NOMO-1 treated with dmso at 0.1 percent for 144 hours (cell line): ENCODE measurements around the gene SMIM24.

ENCODE experiments used
- DNase-seq: peaks from one replicate; lab custom pipeline; 2025; ENCODE audit not compliant: unreplicated experiment; lab: John Stamatoyannopoulos, UW

Gene SMIM24

DNA sequence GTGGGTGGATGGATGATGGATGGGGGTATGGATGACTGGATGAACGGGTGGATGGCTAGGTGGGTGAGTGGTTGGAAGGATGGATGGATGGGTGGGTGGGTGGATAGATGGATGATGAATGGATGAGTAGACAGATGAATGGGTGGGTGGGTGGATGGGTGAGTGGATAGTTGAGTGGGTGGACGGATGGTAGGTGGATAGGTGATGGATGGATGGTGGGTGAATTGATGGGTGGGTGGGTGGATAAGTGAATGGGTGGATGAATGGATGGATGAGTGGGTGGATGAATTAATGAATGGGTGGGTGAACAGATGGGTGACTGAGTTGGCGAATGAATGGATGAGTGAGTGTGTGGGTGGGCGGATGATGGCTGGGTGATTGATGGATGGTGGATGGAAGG lies 4.9 kb downstream of the SMIM24 start:
- DNase-seq = no peak

DNA sequence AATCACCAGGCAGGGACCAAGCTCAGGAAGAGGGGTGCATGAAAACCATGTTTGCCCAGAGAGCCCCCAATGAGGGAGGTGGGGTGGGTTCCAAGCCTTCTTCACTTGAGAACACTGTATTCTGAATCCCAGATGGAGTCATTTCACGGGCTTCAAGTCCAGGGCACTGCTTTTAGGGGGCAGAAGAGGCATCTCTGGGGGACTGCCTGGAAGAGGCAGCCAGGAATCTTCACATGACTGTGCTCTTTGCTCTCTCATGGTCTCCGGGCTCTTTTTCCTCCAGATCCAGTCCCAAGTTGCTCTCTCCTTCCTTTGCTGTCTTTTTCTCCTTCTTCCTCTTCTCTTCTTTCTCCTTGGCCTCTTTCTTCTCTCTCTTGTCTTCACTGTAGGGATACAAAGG lies 5.7 kb downstream of the SMIM24 start:
- DNase-seq = no peak

DNA sequence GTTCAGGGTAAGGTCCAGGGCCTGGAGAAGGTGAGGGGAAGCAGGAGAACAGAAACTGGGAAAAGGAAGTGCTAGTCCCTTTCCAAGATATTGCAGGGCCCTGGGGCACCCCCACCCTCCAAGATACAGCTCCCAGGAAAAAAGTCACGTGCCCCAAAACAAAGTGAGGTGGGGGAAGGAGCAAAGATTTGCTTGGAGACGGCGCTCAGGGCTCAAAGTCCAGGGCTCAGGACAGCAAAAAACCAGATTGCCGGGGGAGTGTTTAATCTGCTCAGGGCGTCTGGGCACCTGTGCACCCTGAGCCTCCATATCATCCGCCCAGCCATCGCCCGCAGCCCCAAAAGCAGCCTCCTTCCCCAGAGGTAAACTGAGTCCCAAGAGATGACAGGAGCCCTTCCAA lies 6.3 kb downstream of the SMIM24 start:
- no peak for DNase-seq

DNA sequence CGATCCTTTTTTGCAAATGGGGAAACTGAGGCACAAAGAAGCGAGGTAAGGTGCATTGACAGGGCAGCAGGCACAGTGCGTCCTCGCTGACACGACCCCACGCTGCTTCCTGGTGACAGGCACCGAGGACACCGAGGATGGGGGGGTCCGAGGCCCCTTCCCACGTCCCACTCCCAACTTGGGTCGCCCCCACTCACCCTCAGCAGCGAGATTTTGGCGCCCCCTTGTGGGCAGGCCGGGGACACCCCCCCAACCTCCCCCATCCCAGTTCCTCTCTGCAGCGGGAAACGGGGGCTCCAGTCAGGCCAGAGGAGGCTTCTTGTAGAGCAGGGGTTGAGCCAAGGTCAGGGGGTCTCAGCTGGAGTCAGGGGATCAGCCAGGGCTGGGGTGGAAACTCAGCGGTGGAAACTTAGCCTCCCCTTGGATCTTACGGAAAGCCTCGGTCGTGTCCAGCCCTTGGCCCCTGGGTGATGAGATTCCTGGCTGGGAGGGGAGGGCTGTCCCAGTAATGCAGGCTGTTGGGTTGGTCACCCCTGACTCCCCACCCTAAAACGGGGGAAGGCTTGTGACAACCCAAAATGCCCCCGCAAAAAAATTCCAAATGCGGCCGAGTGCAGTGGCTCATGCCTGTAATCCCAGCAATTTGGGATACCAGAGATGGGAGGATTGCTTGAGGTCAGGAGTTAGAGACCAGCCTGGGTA lies 8.2 kb downstream of the SMIM24 start:
- DNase-seq = no peak

DNA sequence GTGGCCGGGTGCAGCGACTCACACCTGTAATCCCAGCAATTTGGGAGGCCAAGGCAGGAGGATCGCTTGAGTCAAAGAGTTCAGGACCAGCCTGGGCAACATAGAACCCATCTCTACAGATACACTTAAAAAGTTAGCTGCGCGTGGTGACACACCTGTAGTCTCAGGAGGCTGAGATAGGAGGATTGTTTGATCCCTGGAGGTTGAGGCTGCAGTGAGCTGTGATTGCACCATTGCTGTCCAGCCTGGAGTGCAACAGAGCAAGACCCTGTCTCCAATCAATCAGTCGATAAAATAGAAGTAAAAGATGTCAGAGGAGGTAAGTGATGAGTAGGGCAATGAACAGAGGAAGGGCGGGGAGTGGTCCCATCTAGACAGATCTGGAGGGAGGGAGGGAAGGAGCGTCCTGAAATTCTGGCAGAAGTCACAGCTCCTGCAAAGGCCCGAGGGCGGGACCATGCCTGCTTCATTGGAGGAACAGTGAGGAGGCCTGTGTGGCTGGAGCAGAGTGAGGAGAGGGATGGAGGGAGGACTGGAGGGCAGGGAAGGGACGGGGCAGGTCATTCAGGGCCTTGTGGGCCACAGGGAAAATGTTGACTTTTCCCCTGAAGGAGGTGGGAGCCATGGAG lies 9.7 kb downstream of the SMIM24 start:
- DNase-seq = no peak

DNA sequence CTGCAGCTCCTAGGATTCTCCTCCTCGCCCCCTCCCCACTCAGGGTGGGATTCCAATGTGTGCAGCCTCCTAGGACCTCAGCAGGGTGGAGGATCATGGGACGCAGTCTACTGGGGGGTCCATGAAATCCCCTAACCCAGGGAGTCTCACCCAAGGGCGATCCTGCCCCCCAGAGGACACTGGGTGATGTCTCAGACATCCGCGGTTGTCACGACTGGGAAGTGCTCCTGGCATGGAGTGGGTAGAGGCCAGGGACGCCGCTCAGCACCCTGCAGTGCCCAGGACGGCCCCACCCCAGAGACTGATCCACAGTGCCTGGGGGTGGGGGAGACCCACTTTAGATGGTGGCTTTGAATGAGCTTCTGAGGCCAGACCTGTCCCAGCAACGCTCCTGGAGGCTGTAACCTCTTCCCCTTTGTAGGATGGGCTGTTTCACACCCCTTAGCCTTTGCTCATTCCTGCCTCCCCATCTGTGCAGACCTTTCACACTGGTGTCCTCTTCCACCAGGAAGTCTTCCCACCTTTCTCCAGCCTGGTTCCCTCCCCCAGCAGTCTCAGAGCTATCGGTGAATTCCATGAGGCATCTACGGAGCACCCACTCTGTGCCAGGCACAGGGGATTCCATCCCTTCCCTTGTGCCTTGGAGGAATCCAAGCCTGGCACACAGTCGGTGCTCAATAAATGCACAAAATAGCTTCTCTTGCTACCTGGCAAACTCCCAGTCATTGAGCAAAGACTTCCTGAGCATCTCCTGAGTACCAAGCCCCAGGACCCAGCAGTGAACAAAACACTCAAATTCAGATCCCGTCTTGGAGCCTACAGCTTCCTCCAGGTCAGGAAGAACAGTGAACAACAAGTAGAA lies 10.5 kb downstream of the SMIM24 start:
- no peak for DNase-seq

DNA sequence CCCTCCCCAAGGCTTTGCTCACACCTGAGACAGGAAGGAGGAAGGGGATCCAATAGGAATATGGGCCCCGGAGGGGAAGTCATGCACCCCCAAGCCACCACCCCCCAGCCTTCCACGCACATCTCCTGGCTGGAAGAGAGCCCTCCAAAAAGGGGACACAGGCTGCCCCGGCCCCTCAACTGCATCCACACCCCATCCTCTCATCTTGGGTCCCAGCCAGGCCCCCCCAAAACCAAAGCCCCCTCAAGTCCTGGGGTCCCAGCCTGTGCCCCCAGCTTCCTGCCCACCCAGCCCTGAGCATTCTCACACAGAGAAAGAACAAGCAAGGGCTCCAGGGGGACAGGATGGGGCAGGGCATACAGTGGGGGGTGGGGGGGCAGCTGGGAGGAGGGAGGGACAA lies 12.1 kb downstream of the SMIM24 start:
- DNase-seq = no peak

DNA sequence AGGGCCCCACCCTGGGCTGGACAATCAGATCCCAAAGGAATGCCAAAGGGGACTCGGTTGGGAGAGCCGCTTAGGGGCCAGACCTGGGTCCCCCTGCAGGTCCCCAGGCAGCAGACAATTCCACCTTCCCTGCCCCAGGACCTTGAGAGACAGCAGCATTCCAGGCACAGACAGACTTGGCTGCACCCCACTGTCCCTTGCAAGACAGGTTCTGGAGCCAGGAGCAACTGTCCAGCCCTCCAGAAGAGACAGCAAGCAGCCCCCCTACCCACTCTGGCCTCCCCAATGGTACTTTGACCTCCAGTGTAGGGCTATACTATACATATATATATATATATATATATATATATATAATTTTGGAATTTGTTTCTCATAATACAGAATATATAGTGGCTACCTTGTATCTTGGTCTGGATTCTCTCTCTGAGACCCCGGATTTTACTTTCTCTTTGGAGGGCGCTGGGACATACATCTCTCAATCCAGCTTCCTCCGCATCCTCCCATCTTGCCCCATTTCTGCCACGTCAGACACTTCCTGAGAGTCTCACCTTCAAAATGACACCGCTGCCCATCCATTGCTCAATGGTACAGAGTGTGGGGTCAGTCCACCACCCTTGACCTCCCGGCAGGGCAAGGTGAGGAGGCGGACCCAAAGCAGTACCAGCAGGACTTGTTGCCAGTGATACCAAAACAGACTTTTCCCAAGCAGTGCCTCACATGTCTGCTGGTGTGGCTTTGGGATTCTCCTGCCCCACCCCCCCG lies 12.7 kb downstream of the SMIM24 start:
- DNase-seq = no peak

DNA sequence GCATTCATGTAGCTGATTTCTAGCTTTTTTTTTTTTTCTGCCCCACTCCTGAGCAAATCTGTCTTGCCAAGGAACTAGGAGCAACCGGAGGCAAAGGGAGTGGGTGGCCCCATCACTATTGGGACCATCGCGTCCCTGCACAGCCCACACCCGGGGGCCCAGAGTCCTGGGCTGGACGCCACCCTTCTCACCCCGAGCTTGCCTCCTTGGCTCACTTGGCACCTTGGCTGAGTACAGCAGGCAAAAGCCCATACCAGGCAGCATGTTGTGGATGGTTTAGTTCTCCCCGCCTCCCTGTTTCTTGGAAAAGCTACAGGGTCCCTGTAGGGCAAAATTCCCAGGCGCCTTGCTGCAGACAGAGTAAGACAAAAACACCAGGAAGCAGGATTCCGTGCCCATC lies 13.7 kb downstream of the SMIM24 start:
- DNase-seq = no peak

DNA sequence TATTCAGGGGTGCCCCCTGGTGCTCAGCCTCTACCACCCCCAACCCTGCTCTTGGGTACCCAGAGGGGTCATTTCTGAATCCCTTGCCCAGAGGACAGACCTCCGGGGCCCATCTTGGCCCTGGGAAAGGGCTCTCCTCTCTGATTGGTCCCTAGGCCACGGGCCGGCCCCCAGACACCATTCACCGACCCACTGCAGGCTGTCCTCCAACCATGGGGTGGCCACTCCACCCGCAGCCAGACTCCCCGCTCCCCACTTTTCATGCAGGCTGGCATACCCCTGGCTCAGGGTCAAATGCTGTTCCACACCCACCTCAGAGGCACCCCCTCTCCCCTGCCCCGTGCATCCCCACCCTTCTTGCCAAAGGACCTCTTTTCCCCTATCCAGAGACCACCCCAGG lies 14.8 kb downstream of the SMIM24 start:
- no peak for DNase-seq

DNA sequence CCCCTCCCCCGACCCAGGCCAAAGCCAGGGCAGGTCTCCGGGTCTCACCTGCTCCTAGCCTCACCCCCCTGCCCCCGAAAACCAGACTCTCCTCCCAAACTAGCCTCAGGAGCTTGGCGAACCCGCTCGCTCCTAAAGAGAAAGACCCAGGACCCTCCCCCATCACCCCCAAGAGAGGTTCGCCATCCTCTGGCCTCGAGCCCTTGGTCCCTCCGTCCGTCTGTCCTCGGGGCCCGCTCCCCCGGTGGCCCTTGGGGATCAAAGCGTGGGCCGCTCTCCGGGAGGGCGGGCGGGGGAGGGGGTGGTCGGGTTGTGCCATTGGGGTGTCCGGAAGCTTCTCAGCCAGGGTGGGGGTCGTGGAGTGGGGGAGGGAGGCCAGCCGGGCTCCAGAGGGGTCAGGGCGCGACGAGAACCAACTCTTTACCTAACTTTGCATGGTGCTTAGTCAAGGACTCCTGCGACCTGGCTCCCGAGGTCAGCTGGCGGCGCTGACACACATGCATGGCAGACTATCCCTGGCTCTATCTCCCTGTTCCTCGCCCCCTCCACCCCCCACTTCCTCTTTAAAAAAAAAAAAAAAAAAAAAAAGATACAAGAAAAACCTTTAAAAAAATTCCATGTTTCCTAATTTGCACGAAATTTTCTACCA lies 15.6 kb downstream of the SMIM24 start:
- DNase-seq = no peak

DNA sequence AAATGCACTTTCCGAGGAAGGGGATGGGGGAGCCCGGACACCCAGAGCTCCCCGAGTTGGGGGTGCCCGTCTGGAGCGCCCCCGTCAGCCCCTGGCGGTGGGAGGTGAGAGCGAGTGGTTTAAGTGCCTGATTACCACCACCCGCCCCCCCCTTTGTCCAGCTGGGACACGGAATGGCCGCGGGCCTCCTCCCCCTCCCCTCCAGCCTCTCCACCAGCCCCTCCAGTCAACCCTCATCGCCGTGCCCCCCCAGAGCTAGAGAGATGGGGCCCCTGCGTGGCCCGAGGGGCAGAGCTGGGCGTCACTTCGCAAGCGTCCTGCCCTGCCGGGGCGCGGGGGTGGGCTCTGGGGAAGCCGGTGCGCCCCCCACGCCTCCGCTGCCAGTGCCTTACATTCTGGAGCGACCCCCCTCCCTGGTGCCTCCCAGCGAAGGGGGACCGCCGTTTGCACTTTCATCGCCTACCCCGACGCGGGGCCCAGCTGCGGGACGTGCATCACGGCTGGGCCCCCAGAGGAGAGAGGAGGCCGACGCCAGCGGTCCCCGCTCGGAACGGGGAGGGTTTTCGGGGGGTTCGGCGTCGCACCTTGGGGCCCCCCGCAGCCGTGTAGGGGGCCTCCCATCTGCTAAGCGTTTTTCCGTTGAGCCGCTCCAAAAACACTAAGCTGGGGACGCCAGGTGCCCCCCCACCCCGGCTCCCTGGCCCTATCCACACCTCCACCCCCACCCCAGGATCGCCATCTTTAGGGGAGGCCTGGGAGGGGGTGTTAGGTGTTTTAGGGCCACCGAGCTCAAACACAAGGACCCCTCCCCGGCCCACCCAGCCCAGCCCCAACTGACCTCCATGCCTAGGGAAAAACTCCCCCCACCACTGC lies 16.4 kb downstream of the SMIM24 start:
- DNase-seq = no peak

DNA sequence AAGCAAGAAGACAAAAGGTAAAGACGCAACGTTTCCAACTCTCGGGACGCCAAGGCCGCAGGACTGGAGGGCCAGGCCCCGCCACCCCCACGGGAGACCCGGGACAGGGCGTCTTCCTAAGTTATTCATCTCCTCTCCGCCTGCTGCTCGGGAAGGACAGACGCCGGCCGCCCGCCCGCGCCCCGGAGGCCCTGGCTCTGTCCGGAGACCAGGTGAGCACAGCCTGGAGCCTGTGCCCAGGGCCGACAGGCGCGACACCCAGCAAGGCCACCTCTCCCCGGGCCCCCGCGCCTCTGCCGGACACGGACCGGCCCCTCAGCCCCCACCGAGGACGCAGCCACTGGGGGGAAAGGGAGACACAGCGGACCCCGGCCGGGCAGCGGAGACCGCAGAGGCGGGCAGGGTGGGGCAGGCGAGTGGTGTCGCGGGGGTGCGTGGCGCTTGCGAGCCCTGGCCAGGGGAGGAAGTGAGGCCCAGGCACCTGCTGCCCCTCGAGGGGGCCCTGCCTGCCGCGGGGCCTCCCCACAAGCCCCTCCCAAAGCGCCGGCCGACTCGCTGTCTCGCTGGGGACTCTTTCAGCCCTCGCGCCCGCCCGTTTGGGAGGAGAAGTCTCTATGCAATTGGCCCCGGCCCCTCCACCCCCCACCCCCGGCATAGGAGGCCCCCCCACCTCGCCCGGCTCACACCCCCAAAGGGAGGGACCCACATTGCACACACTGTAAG lies 17.2 kb downstream of the SMIM24 start:
- no peak for DNase-seq

DNA sequence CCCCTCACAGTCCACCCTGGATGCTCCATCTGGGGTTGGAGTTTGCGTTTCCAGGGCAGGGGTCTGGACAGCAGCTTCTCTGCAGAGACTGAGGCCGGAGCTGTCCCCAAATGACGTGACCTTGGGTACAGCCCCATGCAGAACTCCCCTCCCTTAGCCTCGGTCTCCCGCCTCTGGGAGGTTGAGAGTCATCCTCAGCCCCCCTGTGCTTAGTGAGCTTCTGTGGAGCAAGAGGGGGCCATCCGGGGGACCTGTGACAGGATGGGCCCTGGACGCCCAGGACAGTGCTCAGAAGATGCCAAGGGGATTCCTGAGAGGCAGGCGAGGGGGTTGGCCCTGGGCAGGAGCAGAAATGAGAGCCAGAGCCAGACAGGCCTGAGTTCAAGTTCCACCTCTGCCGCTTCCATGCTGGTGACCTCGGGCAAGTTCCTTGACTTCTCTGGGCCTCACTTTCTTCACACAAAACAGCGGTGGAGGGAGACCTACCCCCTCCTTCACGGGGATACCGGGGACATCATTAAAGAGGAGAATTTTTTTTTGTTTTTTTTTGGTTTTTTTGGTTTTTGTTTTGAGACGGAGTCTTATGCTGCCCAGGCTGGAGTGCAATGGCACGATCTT lies 20.3 kb downstream of the SMIM24 start:
- no peak for DNase-seq

DNA sequence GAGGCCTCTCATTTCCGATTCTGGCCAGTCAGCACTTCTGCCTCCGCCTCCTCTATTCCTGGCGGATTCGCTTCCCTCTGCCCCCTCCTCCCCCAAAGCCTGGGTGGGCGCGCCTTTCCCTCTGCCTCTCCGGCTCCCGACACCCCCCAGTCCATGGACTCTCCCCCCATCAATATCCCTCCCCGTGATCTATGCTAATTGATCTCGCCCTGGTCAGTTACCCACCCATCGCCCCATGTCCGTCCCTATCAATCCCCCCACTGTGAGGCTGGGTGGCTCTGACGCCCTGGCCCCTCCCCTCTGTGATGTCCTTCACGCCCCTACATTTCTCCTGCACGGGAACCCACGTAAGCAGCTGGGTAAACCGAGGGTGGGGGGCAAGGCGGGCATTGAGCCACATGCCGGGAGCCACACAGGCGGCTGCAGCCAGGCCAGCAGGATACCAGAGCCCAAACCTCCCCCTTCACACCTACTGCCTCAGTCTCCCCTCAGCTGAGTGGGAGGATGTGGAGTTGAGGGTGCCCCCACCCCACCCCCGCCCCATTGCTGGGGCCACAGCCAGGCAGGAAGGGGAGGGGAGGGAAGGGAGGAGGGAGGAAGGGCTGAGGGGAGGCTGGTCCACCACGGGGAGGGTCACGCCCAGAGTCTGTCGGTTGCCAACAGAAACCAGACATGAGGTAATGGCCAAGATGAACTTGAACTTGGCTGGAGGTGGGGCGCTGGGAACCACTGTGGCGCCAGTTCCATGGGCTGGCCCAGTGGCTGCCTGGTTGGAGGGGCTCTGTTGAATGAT lies 21.0 kb downstream of the SMIM24 start:
- no peak for DNase-seq

DNA sequence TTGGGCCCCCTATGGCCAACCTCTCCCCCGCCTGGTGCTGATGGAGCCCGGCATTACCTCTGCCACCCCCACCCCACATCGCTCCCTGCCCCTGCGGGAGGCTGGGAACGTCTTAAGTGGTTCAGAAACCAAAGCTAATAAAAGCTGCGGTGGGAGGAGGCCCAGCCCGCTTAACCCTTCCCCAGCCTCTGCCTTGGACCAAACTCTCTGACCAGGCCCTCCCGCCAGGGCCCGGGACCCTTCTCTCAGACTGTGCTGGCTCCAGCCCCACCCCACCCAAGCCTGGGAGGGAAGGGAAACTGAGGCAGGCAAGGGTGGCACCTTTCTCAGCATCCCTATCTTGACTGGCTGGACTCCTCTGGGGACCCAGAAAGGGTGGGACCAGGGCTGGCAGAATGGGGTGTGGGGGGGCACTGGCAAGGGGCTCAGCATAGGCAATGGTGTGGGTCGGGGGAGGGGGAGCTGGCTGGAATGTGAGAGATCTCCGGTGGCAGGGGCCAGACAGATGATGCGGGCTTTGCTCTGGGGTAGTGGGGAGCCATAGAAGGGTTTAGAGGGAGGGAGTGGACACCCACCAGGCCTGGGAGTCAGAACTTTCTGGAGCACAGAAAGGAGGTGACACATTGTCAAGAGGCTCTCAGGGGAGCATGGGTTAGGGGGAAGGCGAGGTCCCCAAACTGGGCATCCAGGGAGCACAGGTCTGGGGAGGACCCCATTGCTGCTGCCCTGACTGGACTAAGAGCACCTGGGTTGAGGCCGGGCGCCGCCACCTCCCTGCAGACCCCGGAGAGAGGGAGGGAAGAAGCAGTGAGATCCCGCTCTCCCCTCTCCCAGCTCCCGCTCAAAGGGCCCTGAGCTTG lies 21.9 kb downstream of the SMIM24 start:
- DNase-seq = no peak
